Measurements from ENCODE around the gene RRAS2.

RRAS2 gene

GRCh38 chr11:14266622-14267021, 92.4 kb downstream of the RRAS2 start:
- TF ChIP-seq CTCF (IDR thresholded peaks at IDR 0.05; ENCODE audit: low read depth, low read length): no peak
- H3K4me3 ChIP-seq (ENCODE audit: low read depth, low read length): no peak overlapping the region

GRCh38 chr11:14264966-14265365, 94.0 kb downstream of the RRAS2 start:
- no peak overlapping the region for H3K4me3 ChIP-seq (ENCODE audit: low read depth, low read length)
- no peak for TF ChIP-seq CTCF (IDR thresholded peaks at IDR 0.05; ENCODE audit: low read depth, low read length)

GRCh38 chr11:14262271-14262846, 96.6 kb downstream of the RRAS2 start:
- no peak for TF ChIP-seq CTCF (IDR thresholded peaks at IDR 0.05; ENCODE audit: low read depth, low read length)

GRCh38 chr11:14261066-14261465, 97.9 kb downstream of the RRAS2 start:
- H3K4me3 ChIP-seq (ENCODE audit: low read depth, low read length): no peak overlapping the region
- no peak for TF ChIP-seq CTCF (IDR thresholded peaks at IDR 0.05; ENCODE audit: low read depth, low read length)

More at GRCh38 chr11:14262271-14262846, 96.6 kb downstream of the RRAS2 start:
- no peak overlapping the region for H3K4me3 ChIP-seq (ENCODE audit: low read depth, low read length)

- no peak for TF ChIP-seq CTCF (IDR thresholded peaks at IDR 0.05; ENCODE audit: low read depth, low read length)
- no peak overlapping the region for H3K4me3 ChIP-seq (ENCODE audit: low read depth, low read length)
Measured at GRCh38 chr11:14259878-14260277, 99.1 kb downstream of the RRAS2 start.

- no peak overlapping the region for H3K4me3 ChIP-seq (ENCODE audit: low read depth, low read length)
- no peak for TF ChIP-seq CTCF (IDR thresholded peaks at IDR 0.05; ENCODE audit: low read depth, low read length)
Measured at GRCh38 chr11:14259186-14259784, 99.7 kb downstream of the RRAS2 start.

GRCh38 chr11:14258221-14258935, 100.6 kb downstream of the RRAS2 start:
- no peak for TF ChIP-seq CTCF (IDR thresholded peaks at IDR 0.05; ENCODE audit: low read depth, low read length)
- no peak overlapping the region for H3K4me3 ChIP-seq (ENCODE audit: low read depth, low read length)

Measured in WI38 (cell line).